GM21423 (cell line): Measurements from ENCODE around the gene GRK4.

ENCODE experiments used
- ATAC-seq: cut with Tn5 transposase; IDR thresholded peaks from one replicate; pipeline ENCODE4 v1.9.1; 2021; ENCODE audit warnings: mild to moderate bottlenecking, moderate library complexity; ENCODE audit not compliant: unreplicated experiment

The GRK4 gene

DNA sequence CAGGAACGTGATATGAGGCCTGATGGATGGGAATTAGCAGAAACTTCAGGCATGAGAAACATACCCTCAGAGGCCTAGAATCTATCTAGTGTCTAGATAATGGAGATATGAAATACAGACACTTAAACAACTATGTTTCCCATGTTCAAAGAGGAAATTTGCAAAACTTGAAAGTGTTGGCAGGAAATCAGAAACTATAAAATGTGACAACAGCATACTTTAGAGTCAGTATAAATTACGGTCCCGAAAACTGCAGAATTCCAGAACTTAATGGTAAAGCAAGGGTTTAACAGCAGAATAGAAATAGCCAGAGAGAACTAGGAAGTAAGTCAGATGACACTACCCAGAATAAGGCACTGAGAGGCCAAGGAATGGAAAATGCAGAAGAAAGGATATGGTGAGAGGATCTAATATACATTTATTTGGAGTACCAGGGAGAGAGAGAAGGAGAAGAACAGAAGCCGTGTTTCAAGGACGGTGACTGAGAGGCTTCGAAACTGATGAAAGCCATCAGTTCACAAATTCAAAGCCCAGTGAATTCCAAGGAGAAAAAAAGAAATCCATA, 103.5 kb downstream of the GRK4 start:
- ATAC-seq: no peak

DNA sequence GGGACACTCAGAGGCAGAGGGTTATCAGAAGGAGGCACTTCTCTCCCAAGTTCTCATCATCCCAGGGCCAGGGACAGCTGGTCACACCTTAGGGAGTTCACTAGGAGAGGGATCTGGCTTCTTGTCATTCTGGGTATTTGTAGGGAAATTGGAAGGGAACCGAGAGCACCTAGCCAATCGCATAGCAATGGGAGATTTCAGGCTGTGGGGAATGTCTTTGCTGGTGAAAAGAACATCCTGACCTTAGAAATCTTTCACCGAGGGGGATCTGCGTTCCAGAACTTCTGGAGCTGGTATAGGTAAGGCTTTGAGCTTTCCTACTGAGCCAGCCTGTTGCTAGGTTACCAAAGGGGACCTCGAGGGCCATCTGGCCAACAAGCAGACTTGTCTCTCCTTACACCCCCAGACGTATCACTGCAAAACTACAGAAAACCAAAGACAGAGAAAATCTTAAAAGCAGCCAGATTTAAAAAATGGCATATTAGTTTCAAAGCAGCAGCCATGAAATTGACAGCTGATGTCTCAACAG, 104.2 kb downstream of the GRK4 start:
- ATAC-seq: no peak

DNA sequence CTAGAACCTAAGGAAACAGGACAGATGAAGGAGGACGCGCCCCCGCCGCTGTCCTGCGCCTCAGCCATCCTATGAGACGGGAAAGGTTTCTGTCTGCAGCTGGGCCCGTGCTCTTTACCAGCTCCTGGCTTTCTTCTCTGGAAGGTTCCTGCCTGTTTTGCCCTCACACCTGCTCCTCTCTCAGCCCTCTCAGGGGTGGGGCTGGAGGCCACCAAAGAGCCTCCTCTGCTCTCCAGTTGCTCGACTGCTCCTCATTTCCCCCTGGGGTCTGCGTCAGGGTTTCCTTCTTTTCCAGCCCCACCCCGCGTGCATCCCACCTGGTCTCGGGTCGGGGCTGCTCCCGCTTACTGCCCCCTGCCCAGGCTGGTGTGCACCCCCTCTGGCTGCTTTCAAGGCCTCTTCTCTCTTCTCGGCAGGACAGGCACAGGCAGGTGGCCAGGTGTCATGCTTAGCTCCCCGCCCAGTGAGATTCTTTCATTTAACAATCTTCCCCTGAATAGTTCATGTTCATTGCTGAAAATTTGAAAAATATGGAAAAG, 106.4 kb downstream of the GRK4 start:
- ATAC-seq: no peak

DNA sequence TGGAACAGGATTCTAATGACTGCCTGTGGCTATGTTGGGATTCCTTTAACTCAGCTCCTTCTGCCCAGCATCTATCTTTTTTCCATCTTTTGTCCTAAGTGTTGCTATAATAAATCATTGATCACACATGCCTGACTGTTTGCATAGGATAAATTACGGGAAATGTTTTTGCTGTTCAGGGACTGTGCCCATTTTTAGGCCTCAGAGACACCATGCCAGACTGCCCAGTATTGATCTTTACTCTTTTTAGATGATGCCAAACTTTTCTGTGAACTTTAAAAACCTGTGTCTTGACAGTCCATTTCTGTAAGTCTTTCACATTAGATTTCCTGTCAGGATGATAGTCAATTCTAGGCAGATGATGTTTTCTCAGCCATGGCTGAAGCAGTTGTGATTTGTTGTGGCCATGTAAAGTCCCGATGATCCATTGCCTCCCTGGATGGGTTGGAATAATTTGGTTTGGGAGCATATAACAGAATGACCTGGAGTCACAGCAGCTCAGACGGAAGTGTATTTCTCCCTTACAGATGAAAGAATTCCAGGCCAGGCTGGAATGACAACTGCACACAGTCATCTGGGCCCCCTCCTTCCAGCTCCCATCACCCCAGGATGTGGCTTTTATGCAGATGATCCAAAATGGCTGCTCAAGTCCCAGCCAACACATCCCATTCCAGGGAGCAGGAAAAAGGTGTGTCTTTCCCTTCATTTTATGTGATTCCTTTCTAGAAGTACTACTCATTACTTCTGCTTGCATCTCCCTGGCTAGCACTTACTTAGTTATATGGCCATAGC, 107.5 kb downstream of the GRK4 start:
- no peak for ATAC-seq

DNA sequence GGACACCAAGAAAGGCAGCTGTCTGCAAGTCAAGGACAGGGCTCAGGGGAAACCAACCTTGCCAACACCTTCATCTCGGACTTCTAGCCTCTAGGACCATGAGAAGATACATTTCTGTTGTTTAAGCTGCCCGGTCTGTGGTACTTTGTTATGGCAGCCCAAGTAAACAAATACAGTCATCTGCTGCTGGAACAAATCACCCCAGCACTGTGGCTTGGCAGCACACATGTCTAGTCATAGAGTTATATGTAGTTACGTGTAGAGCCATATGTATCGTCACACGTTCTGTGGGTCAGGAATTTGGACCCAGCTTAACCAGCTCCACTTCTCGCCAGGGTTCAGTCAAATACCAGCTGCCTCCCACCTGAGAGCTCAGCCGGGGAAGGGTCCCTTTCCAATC, 108.4 kb downstream of the GRK4 start:
- no peak for ATAC-seq

DNA sequence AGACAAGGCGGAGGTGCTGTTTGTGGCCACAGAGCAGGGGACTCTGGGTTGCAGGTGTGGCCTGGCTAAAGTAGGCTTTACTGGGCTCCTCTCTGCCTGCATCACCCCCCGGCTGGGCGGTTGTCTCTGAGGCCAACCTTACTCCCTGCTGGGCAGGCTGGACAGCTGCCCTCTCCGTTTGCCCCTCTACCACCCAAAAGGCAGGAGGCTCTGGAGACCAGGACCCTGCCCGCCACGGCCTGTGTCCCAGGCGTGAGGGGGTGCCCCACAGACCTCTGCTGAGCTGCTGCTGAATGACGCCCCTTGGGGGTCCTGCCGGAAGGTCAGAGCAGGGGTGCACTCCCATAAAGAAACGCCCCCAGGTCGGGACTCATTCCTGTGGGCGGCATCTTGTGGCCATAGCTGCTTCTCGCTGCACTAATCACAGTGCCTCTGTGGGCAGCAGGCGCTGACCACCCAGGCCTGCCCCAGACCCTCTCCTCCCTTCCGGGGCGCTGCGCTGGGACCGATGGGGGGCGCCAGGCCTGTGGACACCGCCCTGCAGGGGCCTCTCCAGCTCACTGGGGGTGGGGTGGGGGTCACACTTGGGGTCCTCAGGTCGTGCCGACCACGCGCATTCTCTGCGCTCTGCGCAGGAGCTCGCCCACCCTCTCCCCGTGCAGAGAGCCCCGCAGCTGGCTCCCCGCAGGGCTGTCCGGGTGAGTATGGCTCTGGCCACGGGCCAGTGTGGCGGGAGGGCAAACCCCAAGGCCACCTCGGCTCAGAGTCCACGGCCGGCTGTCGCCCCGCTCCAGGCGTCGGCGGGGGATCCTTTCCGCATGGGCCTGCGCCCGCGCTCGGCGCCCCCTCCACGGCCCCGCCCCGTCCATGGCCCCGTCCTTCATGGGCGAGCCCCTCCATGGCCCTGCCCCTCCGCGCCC, 110.0 kb downstream of the GRK4 start:
- ATAC-seq: peak; percentile 32

DNA sequence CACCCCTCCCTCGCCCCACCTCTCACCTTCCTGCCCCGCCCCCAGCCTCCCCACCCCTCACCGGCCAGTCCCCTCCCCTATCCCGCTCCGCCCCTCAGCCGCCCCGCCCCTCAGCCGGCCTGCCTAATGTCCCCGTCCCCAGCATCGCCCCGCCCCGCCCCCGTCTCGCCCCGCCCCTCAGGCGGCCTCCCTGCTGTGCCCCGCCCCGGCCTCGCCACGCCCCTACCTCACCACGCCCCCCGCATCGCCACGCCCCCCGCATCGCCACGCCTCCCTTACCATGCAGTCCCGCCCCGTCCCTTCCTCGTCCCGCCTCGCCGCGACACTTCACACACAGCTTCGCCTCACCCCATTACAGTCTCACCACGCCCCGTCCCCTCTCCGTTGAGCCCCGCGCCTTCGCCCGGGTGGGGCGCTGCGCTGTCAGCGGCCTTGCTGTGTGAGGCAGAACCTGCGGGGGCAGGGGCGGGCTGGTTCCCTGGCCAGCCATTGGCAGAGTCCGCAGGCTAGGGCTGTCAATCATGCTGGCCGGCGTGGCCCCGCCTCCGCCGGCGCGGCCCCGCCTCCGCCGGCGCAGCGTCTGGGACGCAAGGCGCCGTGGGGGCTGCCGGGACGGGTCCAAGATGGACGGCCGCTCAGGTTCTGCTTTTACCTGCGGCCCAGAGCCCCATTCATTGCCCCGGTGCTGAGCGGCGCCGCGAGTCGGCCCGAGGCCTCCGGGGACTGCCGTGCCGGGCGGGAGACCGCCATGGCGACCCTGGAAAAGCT, 110.9 kb downstream of the GRK4 start, which contains the start of the genes HTT and HTT-AS:
TSS of gene HTT (plus strand) at position 604 of the 768 bp plus-strand sequence. CDS start at position 749, 145 bp downstream.
TSS of gene HTT-AS (minus strand) at position 461 of the 768 bp plus-strand sequence.
- ATAC-seq: peak; percentile 72

DNA sequence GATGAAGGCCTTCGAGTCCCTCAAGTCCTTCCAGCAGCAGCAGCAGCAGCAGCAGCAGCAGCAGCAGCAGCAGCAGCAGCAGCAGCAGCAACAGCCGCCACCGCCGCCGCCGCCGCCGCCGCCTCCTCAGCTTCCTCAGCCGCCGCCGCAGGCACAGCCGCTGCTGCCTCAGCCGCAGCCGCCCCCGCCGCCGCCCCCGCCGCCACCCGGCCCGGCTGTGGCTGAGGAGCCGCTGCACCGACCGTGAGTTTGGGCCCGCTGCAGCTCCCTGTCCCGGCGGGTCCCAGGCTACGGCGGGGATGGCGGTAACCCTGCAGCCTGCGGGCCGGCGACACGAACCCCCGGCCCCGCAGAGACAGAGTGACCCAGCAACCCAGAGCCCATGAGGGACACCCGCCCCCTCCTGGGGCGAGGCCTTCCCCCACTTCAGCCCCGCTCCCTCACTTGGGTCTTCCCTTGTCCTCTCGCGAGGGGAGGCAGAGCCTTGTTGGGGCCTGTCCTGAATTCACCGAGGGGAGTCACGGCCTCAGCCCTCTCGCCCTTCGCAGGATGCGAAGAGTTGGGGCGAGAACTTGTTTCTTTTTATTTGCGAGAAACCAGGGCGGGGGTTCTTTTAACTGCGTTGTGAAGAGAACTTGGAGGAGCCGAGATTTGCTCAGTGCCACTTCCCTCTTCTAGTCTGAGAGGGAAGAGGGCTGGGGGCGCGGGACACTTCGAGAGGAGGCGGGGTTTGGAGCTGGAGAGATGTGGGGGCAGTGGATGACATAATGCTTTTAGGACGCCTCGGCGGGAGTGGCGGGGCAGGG, 111.7 kb downstream of the GRK4 start:
- ATAC-seq: no peak

DNA sequence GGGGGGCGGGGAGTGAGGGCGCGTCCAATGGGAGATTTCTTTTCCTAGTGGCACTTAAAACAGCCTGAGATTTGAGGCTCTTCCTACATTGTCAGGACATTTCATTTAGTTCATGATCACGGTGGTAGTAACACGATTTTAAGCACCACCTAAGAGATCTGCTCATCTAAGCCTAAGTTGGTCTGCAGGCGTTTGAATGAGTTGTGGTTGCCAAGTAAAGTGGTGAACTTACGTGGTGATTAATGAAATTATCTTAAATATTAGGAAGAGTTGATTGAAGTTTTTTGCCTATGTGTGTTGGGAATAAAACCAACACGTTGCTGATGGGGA, 112.2 kb downstream of the GRK4 start:
- ATAC-seq: no peak

DNA sequence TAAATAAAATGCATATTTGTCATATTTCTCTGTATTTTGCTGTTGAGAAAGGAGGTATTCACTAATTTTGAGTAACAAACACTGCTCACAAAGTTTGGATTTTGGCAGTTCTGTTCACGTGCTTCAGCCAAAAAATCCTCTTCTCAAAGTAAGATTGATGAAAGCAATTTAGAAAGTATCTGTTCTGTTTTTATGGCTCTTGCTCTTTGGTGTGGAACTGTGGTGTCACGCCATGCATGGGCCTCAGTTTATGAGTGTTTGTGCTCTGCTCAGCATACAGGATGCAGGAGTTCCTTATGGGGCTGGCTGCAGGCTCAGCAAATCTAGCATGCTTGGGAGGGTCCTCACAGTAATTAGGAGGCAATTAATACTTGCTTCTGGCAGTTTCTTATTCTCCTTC, 114.4 kb downstream of the GRK4 start:
- peak; percentile 34 for ATAC-seq

DNA sequence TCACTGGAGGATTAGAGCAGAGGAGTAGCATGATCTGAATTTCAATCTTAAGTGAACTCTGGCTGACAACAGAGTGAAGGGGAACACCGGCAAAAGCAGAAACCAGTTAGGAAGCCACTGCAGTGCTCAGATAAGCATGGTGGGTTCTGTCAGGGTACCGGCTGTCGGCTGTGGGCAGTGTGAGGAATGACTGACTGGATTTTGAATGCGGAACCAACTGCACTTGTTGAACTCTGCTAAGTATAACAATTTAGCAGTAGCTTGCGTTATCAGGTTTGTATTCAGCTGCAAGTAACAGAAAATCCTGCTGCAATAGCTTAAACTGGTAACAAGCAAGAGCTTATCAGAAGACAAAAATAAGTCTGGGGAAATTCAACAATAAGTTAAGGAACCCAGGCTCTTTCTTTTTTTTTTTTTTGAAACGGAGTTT, 116.3 kb downstream of the GRK4 start:
- ATAC-seq: no peak

DNA sequence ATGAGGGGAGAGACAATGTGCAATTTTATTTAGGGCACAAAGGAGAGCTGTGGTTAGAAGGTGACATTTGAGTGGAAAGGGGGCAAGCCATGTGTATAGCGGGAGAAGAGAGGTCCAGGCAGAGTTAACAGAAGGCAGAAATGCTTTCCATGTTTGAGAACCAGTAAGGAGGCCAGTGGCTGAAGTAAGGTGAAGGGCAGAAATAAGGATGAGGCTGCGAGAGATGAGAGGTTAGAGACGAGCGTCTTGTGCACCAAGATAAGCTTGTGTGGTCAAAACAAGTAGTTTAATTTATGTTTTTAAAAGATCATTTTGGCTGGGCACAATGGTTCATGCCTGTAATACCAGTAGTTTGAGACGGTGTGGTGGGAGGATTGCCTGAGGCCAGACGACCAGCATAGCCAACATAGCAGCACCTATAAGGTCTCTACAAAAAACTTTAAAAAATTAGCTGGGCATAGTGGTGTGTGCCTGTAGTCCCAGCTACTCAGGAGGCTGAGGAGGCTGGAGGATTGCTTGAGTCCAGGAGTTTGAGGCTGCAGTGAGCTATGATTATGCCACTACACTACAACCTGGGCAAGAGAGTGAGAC, 119.6 kb downstream of the GRK4 start:
- no peak for ATAC-seq

DNA sequence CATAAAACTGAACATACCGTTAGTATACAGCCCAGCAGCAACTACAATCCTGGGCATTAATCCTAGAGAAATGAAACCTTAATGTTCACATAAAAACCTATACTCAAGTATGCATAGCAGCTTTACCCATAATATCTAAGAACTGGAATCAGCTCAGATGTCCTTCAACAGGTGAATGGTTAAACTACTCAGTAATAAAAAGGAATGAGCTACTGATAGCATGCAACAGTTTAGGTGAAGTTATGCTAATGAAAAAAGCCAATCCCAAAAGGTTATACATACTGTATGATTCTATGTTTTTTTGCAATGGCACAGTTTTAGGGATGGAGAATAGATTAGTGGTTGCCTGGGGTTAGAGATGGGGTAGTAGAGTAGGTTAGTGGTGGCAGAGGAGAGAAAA, 120.4 kb downstream of the GRK4 start:
- no peak for ATAC-seq

DNA sequence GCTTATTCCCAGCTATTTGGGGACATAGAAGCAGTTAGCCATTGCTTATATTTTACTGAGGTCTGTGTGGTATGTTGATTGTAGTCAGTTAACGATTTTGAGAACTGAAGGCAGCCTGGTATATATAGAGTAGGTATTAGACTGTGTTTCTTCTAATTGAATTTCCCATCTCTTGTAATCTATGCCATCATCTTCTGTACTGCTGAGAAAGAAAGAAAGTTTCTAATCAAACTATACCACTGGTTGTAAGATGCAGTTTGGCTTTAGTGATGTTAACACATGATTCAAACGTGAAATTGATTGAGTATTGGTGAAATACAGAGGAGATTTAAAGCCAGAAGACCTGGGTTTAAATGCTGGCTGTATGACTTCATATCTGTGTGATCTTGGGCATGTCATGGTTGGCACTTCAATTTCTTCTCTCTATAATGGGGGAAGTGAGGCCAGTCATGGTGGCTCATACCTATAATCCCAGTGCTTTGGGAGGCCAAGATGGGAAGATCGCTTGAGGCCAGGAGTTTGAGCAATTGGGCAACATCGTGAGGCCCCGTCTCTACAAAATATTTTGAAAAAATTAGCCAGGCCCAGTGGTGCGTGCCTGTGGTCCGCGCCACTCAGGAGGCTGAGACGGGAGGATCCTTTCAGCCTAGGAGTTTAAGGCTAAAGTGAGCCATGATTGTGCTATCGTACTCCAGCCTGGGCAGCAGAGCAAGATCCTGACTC, 122.7 kb downstream of the GRK4 start:
- ATAC-seq: no peak

DNA sequence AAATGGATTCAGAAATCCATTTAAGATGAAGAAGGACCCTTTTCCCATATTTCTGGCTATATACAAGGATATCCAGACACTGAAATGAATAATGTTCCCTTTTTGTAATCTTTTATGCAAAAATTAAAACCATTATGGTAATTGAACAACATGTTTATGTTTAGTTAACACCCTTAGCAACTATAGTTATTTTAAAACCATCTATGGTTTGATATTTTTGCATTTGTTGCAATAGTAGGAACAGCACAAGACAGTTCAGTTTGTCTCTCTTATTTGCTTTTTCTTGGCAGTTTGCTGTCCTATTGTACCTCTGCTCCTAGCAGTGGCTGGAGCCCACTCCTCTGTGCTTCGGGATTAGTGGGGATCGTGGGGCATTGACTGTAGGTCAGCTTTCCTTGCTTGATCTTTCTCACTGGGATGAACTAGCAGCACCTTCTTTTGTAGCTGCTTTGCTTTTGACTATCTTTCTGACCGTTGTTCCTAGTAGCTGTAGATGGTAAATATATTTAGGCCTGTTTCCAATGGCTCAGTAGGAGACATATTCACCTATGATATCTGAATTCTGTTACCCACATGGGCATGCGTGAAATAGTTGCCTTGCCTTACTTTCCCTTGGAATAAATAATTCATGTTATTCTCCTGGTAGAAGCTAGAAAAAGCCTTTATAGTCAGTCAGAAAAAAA, 123.9 kb downstream of the GRK4 start:
- ATAC-seq: no peak
